Ectodermal cell (in vitro differentiated cells): Measurements from ENCODE around the gene ARMC9.
"Not testable (repeated sequence)": the region's sequence is repeated elsewhere in the genome, so short reads cannot be mapped to it uniquely, and the experiment has no call there.

Experiments
- H3K27ac ChIP-seq: 2 replicates; pipeline ENCODE4 v1.7.0; 2013; ENCODE audit warnings: mild to moderate bottlenecking, low read depth, low read length; ENCODE audit not compliant: insufficient read depth, poor library complexity, severe bottlenecking
- H3K27me3 ChIP-seq: 2 replicates; pipeline ENCODE4 v1.7.0; 2013; ENCODE audit warnings: mild to moderate bottlenecking, low read length; ENCODE audit not compliant: insufficient read depth, control insufficient read depth, poor library complexity, severe bottlenecking
- H3K36me3 ChIP-seq: one replicate; pipeline ENCODE4 v1.7.0; 2013; ENCODE audit warnings: low read length; ENCODE audit not compliant: control insufficient read depth, insufficient read depth
- H3K4me1 ChIP-seq: one replicate; pipeline ENCODE4 v1.7.0; 2013; ENCODE audit warnings: low read length; ENCODE audit not compliant: control insufficient read depth, insufficient read depth
- H3K4me3 ChIP-seq: 2 replicates; pipeline ENCODE4 v1.7.0; 2013; ENCODE audit warnings: low read depth, low read length, control low read depth; ENCODE audit not compliant: insufficient read depth
- H3K9me3 ChIP-seq: 2 replicates; pipeline ENCODE4 v1.7.0; 2013; ENCODE audit warnings: mild to moderate bottlenecking, low read length, moderate library complexity; ENCODE audit not compliant: control insufficient read depth
- WGBS, 2 experiments: methylation state at CpG; one replicate each; pipeline ENCODE4 v1.1.7; 2013; ENCODE audit warnings: missing lambda C conversion rate in 2 of 2; 5-methylcytosine and 5-hydroxymethylcytosine counted together

The ARMC9 gene

GRCh38 chr2:231190531-231191197 is 7.8 kb upstream of the ARMC9 start:
- no peaks in the 10 kb centered on the region for H3K36me3 ChIP-seq
- no peak overlapping the region for H3K27ac ChIP-seq
- 30 to 34% methylated on average over 42 of the region's 42 CpGs for WGBS, 2 experiments
- no peaks in the 10 kb centered on the region for H3K9me3 ChIP-seq
- H3K4me1 ChIP-seq, result peaks cover 10% of the 10 kb centered on the region
- peaks cover 6% of the 10 kb centered on the region for H3K27me3 ChIP-seq
- H3K4me3 ChIP-seq, result peak overlapping the region; percentile 27

- peaks cover 10% of the 10 kb centered on the region for H3K4me1 ChIP-seq
- H3K27me3 ChIP-seq, result peaks cover 6% of the 10 kb centered on the region
- no peaks in the 10 kb centered on the region for H3K9me3 ChIP-seq
- 71 to 72% methylated on average over 18 to 19 of the region's 19 CpGs for WGBS, 2 experiments
- H3K4me3 ChIP-seq, result no peak overlapping the region
- no peak overlapping the region for H3K27ac ChIP-seq
- H3K36me3 ChIP-seq, result no peaks in the 10 kb centered on the region
Observed at GRCh38 chr2:231191896-231192872, 6.2 kb upstream of the ARMC9 start.

- Histone ChIP-seq H3K27ac (no peak overlapping the region), H3K36me3 (no peaks in the 10 kb centered on the region), H3K9me3 (no peaks in the 10 kb centered on the region), H3K4me3 (no peak overlapping the region), H3K4me1 (peaks cover 10% of the 10 kb centered on the region), H3K27me3 (peaks cover 6% of the 10 kb centered on the region)
- WGBS, 2 experiments, result 94 to 100% methylated on average over 2 to 3 of the region's 3 CpGs
Observed at GRCh38 chr2:231193216-231193615, 5.2 kb upstream of the ARMC9 start.

- Histone ChIP-seq H3K9me3 (no peaks in the 10 kb centered on the region), H3K4me3 (no peak overlapping the region), H3K36me3 (no peaks in the 10 kb centered on the region), H3K27ac (no peak overlapping the region), H3K27me3 (no peaks in the 10 kb centered on the region), H3K4me1 (peaks cover 2% of the 10 kb centered on the region)
- WGBS, 2 experiments, result 93 to 95% methylated on average over 5 of the region's 5 CpGs
Observed at GRCh38 chr2:231196592-231196991, 1.8 kb upstream of the ARMC9 start.

- not testable (repeated sequence) for H3K36me3 ChIP-seq, H3K27ac ChIP-seq, H3K4me3 ChIP-seq, H3K4me1 ChIP-seq, H3K9me3 ChIP-seq, H3K27me3 ChIP-seq
- 89 to 92% methylated on average over 7 of the region's 7 CpGs for WGBS, 2 experiments
Observed at GRCh38 chr2:231197196-231197595, 1.2 kb upstream of the ARMC9 start.

- peaks cover 2% of the 10 kb centered on the region for H3K4me1 ChIP-seq
- no peak overlapping the region for H3K27ac ChIP-seq
- WGBS, 2 experiments, result 53 to 55% methylated on average over 11 of the region's 11 CpGs
- peak overlapping the region; percentile 87 for H3K4me3 ChIP-seq
- H3K27me3 ChIP-seq, result no peaks in the 10 kb centered on the region
- H3K36me3 ChIP-seq, result no peaks in the 10 kb centered on the region
- H3K9me3 ChIP-seq, result no peaks in the 10 kb centered on the region
Observed at GRCh38 chr2:231197706-231198290, 633 bp upstream of the ARMC9 start.

- no peak overlapping the region for H3K27ac ChIP-seq
- H3K36me3 ChIP-seq, result peaks cover 6% of the 10 kb centered on the region
- peak overlapping the region; percentile 87 for H3K4me3 ChIP-seq
- H3K9me3 ChIP-seq, result no peaks in the 10 kb centered on the region
- peaks cover 2% of the 10 kb centered on the region for H3K4me1 ChIP-seq
- 53 to 58% methylated on average over 5 of the region's 5 CpGs for WGBS, 2 experiments
- H3K27me3 ChIP-seq, result no peaks in the 10 kb centered on the region
Observed at GRCh38 chr2:231199219-231199618, 788 bp downstream of the ARMC9 start.

- no peak overlapping the region for H3K27ac ChIP-seq
- H3K4me3 ChIP-seq, result no peak overlapping the region
- peaks cover 2% of the 10 kb centered on the region for H3K4me1 ChIP-seq
- H3K36me3 ChIP-seq, result peaks cover 6% of the 10 kb centered on the region
- WGBS, 2 experiments, result 86 to 92% methylated on average over 3 of the region's 3 CpGs
- no peaks in the 10 kb centered on the region for H3K27me3 ChIP-seq
- H3K9me3 ChIP-seq, result no peaks in the 10 kb centered on the region
Observed at GRCh38 chr2:231200805-231201474, 2.5 kb downstream of the ARMC9 start.

GRCh38 chr2:231201475-231201814 is 3.0 kb downstream of the ARMC9 start:
- Histone ChIP-seq H3K4me3 (no peak overlapping the region), H3K4me1 (peaks cover 2% of the 10 kb centered on the region), H3K9me3 (no peaks in the 10 kb centered on the region), H3K36me3 (peaks cover 6% of the 10 kb centered on the region), H3K27ac (no peak overlapping the region), H3K27me3 (no peaks in the 10 kb centered on the region)
- 68 to 79% methylated on average over 4 of the region's 4 CpGs for WGBS, 2 experiments

- Histone ChIP-seq H3K4me3 (no peak overlapping the region), H3K27ac (no peak overlapping the region), H3K4me1 (peaks cover 2% of the 10 kb centered on the region), H3K9me3 (no peaks in the 10 kb centered on the region), H3K27me3 (no peaks in the 10 kb centered on the region), H3K36me3 (peaks cover 6% of the 10 kb centered on the region)
- 95 to 96% methylated on average over 7 of the region's 7 CpGs for WGBS, 2 experiments
Observed at GRCh38 chr2:231203087-231203486, 4.7 kb downstream of the ARMC9 start.
